H1 (cell line): ENCODE measurements around the gene HELT. TPM values are rescaled to one million over a fixed set of nuclear protein-coding genes. Genes with fewer than 3 reads are reported as not detected.

Experiments used
- CTCF ChIA-PET: fragments of 300-600 bp; sonication (Branson Sonifier 250); formaldehyde crosslinking; loops from one replicate; lab custom pipeline; 2021; ENCODE audit not compliant: partially characterized antibody; lab: Charles Lee
- POLR2A ChIA-PET: fragments of 300-600 bp; sonication (Branson Sonifier 250); formaldehyde crosslinking; loops from one replicate; lab custom pipeline; 2021; ENCODE audit warnings: inconsistent platforms; ENCODE audit not compliant: partially characterized antibody; lab: Charles Lee
- DNase-seq, 2 experiments: peaks; one replicate each; pipeline versions ENCODE4 v3.0.0 to v3.0.0-alpha.2; 2010 to 2022; ENCODE audit warnings: low spot score in 2 of 2, low read depth in 1 of 2, mixed read lengths in 1 of 2
- FAIRE-seq: peaks from 2 replicates; lab custom pipeline; 2011; peaks lifted over from hg19 to GRCh38; lab: Jason Lieb, UNC
- H2AFZ ChIP-seq: 2 replicates; pipeline ENCODE4 v1.8.1; 2012; ENCODE audit warnings: low read length, inconsistent platforms
- H2AK5ac ChIP-seq: 2 replicates; pipeline ENCODE4 v1.6.1; 2013; ENCODE audit warnings: low read depth, low read length
- H2BK120ac ChIP-seq: replicated peaks from 2 replicates; pipeline ENCODE3; 2013; ENCODE audit warnings: low read depth, low read length, inconsistent platforms
- H2BK12ac ChIP-seq: 2 replicates; pipeline ENCODE4 v1.6.1; 2013; ENCODE audit warnings: low read depth, low read length
- H2BK15ac ChIP-seq: 2 replicates; pipeline ENCODE4 v1.6.1; 2013; ENCODE audit warnings: low read length
- H2BK20ac ChIP-seq: 2 replicates; pipeline ENCODE4 v1.6.1; 2013; ENCODE audit warnings: low read length
- H2BK5ac ChIP-seq: 2 replicates; pipeline ENCODE4 v1.6.1; 2013; ENCODE audit warnings: low read depth, low read length
- H3K14ac ChIP-seq: 2 replicates; pipeline ENCODE4 v1.6.1; 2013; ENCODE audit warnings: inconsistent platforms; ENCODE audit not compliant: insufficient read length
- H3K18ac ChIP-seq: 2 replicates; pipeline ENCODE4 v1.6.1; 2013; ENCODE audit warnings: low read length; ENCODE audit errors: extremely low read depth
- H3K23ac ChIP-seq: 2 replicates; pipeline ENCODE4 v1.6.1; 2013; ENCODE audit warnings: inconsistent platforms; ENCODE audit not compliant: insufficient read length
- H3K23me2 ChIP-seq: 2 replicates; pipeline ENCODE4 v1.6.1; 2013; ENCODE audit warnings: low read depth, low read length
- H3K27ac ChIP-seq: 2 replicates; pipeline ENCODE4 v1.6.1; 2011; ENCODE audit warnings: low read depth, low read length, inconsistent platforms
- H3K27me3 ChIP-seq, 4 experiments: replicated peaks in 1 of 4; 1 replicate in 1 of 4; 2 replicates in 3 of 4; pipeline versions ENCODE4 v1.6.1 to v1.8.1; 2011 to 2013; ENCODE audit warnings: low read length in 3 of 4, mild to moderate bottlenecking in 3 of 4, inconsistent platforms in 2 of 4, mixed read lengths in 2 of 4, moderate library complexity in 1 of 4; ENCODE audit not compliant: control insufficient read depth in 3 of 4, insufficient read depth in 3 of 4; ENCODE audit errors: extremely low read depth in 1 of 4
- H3K36me3 ChIP-seq, 4 experiments: 2 replicates each; pipeline versions ENCODE4 v1.6.1 to v1.8.1; 2011 to 2013; ENCODE audit warnings: mild to moderate bottlenecking in 4 of 4, low read length in 3 of 4, moderate library complexity in 2 of 4, control low read depth in 1 of 4, inconsistent platforms in 1 of 4; ENCODE audit not compliant: insufficient read depth in 4 of 4, control insufficient read depth in 2 of 4
- H3K4ac ChIP-seq: replicated peaks from 2 replicates; pipeline ENCODE3; 2013; ENCODE audit warnings: low read length, low read depth, mixed read lengths, inconsistent platforms; ENCODE audit not compliant: insufficient read length
- H3K4me1 ChIP-seq, 4 experiments: replicated peaks in 1 of 4; 1 replicate in 1 of 4; 2 replicates in 3 of 4; pipeline versions ENCODE4 v1.6.1 to v1.8.1; 2011 to 2013; ENCODE audit warnings: low read length in 3 of 4, inconsistent platforms in 2 of 4, mixed read lengths in 1 of 4; ENCODE audit not compliant: insufficient read depth in 4 of 4, control insufficient read depth in 3 of 4
- H3K4me2 ChIP-seq, 2 experiments: 2 replicates each; pipeline versions ENCODE4 v1.6.1 to v1.8.1; 2011 to 2013; ENCODE audit warnings: low read depth in 2 of 2, low read length in 2 of 2, control low read depth in 1 of 2, inconsistent platforms in 1 of 2, mild to moderate bottlenecking in 1 of 2; ENCODE audit not compliant: insufficient read depth in 1 of 2
- H3K4me3 ChIP-seq, 4 experiments: fragments of 200-600, 300-600 bp in 1 of 4; sonication (generic), shearing (Covaris generic), sonication (Bioruptor Twin) in 1 of 4; 2 replicates each; pipeline versions ENCODE4 v1.5.1 to v1.8.1; 2011 to 2016; ENCODE audit warnings: low read length in 4 of 4, low read depth in 3 of 4, control low read depth in 2 of 4, inconsistent platforms in 2 of 4, mild to moderate bottlenecking in 2 of 4, mixed read lengths in 1 of 4, moderate library complexity in 1 of 4; ENCODE audit not compliant: insufficient read depth in 2 of 4; ENCODE audit errors: extremely low read depth in 1 of 4
- H3K56ac ChIP-seq: replicated peaks from 2 replicates; pipeline ENCODE3; 2013; ENCODE audit warnings: low read depth, mild to moderate bottlenecking, mixed read lengths, low read length, inconsistent platforms; ENCODE audit not compliant: insufficient read length
- H3K79me1 ChIP-seq: 2 replicates; pipeline ENCODE4 v1.6.1; 2013; ENCODE audit warnings: low read depth, low read length, control low read depth
- H3K79me2 ChIP-seq, 2 experiments: 2 replicates each; pipeline versions ENCODE4 v1.6.1 to v1.8.1; 2012 to 2013; ENCODE audit warnings: low read length in 2 of 2, mild to moderate bottlenecking in 2 of 2, inconsistent platforms in 1 of 2; ENCODE audit not compliant: insufficient read depth in 2 of 2, control insufficient read depth in 1 of 2
- H3K9ac ChIP-seq, 4 experiments: replicated peaks in 1 of 4; 1 replicate in 1 of 4; 2 replicates in 3 of 4; pipeline versions ENCODE4 v1.6.1 to v1.8.1; 2011 to 2013; ENCODE audit warnings: low read depth in 3 of 4, low read length in 3 of 4, control low read depth in 2 of 4, mild to moderate bottlenecking in 2 of 4, moderate library complexity in 2 of 4, inconsistent platforms in 1 of 4; ENCODE audit errors: extremely low read depth in 1 of 4
- H3K9me3 ChIP-seq, 2 experiments: 2 replicates each; pipeline versions ENCODE4 v1.6.1 to v1.8.1; 2012 to 2013; ENCODE audit warnings: mild to moderate bottlenecking in 2 of 2, moderate library complexity in 2 of 2, control low read depth in 1 of 2, inconsistent platforms in 1 of 2, low read depth in 1 of 2, low read length in 1 of 2, mixed read lengths in 1 of 2; ENCODE audit not compliant: insufficient read depth in 2 of 2
- H4K20me1 ChIP-seq, 2 experiments: replicated peaks in 1 of 2; 2 replicates each; pipeline versions ENCODE3 to v1.8.1; 2011 to 2013; ENCODE audit warnings: inconsistent platforms in 2 of 2, low read length in 2 of 2, mild to moderate bottlenecking in 1 of 2; ENCODE audit not compliant: insufficient read depth in 2 of 2, control insufficient read depth in 1 of 2
- H4K5ac ChIP-seq: 2 replicates; pipeline ENCODE4 v1.6.1; 2013; ENCODE audit warnings: low read length, low read depth, mixed read lengths, inconsistent platforms; ENCODE audit not compliant: insufficient read length
- H4K8ac ChIP-seq: 2 replicates; pipeline ENCODE4 v1.8.0; 2013; ENCODE audit warnings: mild to moderate bottlenecking, moderate library complexity, low read length, inconsistent platforms; ENCODE audit not compliant: insufficient read depth; ENCODE audit errors: extremely low read depth
- H4K91ac ChIP-seq: replicated peaks from 2 replicates; pipeline ENCODE3; 2013; ENCODE audit warnings: low read length, mixed read lengths, inconsistent platforms; ENCODE audit not compliant: insufficient read length
- ASH2L ChIP-seq: fragments of 200-600, 300-600 bp; sonication (generic); IDR thresholded peaks from one replicate; pipeline ENCODE4 v1.7.1; 2017; ENCODE audit warnings: low read length
- SP4 ChIP-seq: IDR thresholded peaks from 2 replicates; pipeline ENCODE4 v1.6.1; 2012; ENCODE audit warnings: low read length, inconsistent platforms
- WGBS, 2 experiments: shearing (Covaris generic) in 1 of 2; methylation state at CpG; one replicate each; pipeline versions ENCODE4 v1.1.6 to v1.1.7; 2013 to 2015; ENCODE audit warnings: low lambda C conversion rate in 2 of 2, mixed read lengths in 2 of 2, inconsistent platforms in 1 of 2, low coverage in 1 of 2, missing lambda C conversion rate in 1 of 2; ENCODE audit not compliant: insufficient replicate concordance in 2 of 2, insufficient coverage in 1 of 2, insufficient read length in 1 of 2; ENCODE audit errors: extremely low coverage in 1 of 2, missing lambda C conversion rate in 1 of 2; 5-methylcytosine and 5-hydroxymethylcytosine counted together
- polyA plus RNA-seq, 7 experiments: library from polyadenylated mRNA; depleted of rRNA in 3 of 7; stranded (reverse) in 5 of 7; unstranded in 2 of 7; fragments of >200 nt in 5 of 7; fragments of 200-250 nt in 2 of 7; gene quantifications; 1 replicate in 5 of 7; 2 replicates in 1 of 7; 4 replicates in 1 of 7; pipeline versions ENCODE4 v1.2.1 to v1.2.3, GENCODE V29; 2011 to 2013; ENCODE audit warnings: missing spikeins in 2 of 7, mixed read lengths in 2 of 7
- total RNA-seq: library from RNA; stranded (reverse); fragmentation: NEBNext Ultra II Directional; extraction: Animal tissue kit (Norgen Biotek cat#: 25700); gene quantifications from 2 replicates; pipeline ENCODE4 v1.2.1, GENCODE V29; 2021

Gene HELT
- total and polyA plus RNA-seq, 2 of the 8 experiments (the other 6 are each of a cell fraction or from before 2014, with no cell fraction given): 0.32 to 0.35 TPM

GRCh38 chr4:184987493-184988031 lies 30.7 kb upstream of the HELT start:
- ChIA-PET CTCF (interaction anchor here (0.6 to 1.4 kb wide), 5 partner anchors 12 to 868 kb away, joined by 3 to 4 read pairs (median 3); no protein-coding TSS in a partner anchor), POLR2A (no interaction called here)
- Histone ChIP-seq H4K91ac (peak overlapping the region; percentile 70), H2BK120ac (no peak overlapping the region), H3K4me1 (peaks cover 0 to 3% (median 0%) of the 10 kb centered on the region in 4 experiments; a peak in 1 of 7 replicates), H2BK12ac (peak overlapping the region; percentile 43; the same call in 1 of the 2 replicates), H3K36me3 (no peaks in the 10 kb centered on the region), H3K23me2 (peaks cover 4% of the 10 kb centered on the region; the same call in 1 of the 2 replicates), H3K27me3 (peaks cover 0 to 3% (median 0%) of the 10 kb centered on the region in 4 experiments; a peak in 2 of 7 replicates), H3K4ac (no peak overlapping the region), H3K79me1 (no peaks in the 10 kb centered on the region), H4K20me1 (peaks cover 0 to 3% of the 10 kb centered on the region in 2 experiments), H3K56ac (no peak overlapping the region), H3K14ac (no peak overlapping the region), H4K5ac (no peak overlapping the region), H3K9me3 (0 out of 4 replicates have a peak, but pooled peaks cover 0 to 4% of the 10 kb centered on the region in 2 experiments), H2AFZ (no peak overlapping the region), H3K27ac (no peak overlapping the region), H4K8ac (no peak overlapping the region), H3K4me2 (no peak overlapping the region), H3K18ac (no peak overlapping the region), H2AK5ac (peak overlapping the region; percentile 94; the same call in 1 of the 2 replicates), H2BK5ac (no peak overlapping the region), H3K4me3 (no peak overlapping the region), H3K23ac (no peak overlapping the region), H3K79me2 (no peaks in the 10 kb centered on the region), H2BK15ac (no peak overlapping the region), H2BK20ac (no peak overlapping the region), H3K9ac (no peak overlapping the region)
- no peak for DNase-seq
- no peak for FAIRE-seq
- TF ChIP-seq SP4 (no peak), ASH2L (peak; percentile 71)
- 81% methylated on average over 13 of the region's 13 CpGs; no CpG with 5 or more reads in 1 of the 2 experiments for WGBS, 2 experiments
